NCI-H345 treated with DMSO at 0.1 percent for 48 hours (cell line): ENCODE data around the gene ESRRA.

Experiments used
- DNase-seq: peaks from one replicate; lab custom pipeline; 2025; ENCODE audit not compliant: unreplicated experiment; lab: John Stamatoyannopoulos, UW

Gene ESRRA

DNA sequence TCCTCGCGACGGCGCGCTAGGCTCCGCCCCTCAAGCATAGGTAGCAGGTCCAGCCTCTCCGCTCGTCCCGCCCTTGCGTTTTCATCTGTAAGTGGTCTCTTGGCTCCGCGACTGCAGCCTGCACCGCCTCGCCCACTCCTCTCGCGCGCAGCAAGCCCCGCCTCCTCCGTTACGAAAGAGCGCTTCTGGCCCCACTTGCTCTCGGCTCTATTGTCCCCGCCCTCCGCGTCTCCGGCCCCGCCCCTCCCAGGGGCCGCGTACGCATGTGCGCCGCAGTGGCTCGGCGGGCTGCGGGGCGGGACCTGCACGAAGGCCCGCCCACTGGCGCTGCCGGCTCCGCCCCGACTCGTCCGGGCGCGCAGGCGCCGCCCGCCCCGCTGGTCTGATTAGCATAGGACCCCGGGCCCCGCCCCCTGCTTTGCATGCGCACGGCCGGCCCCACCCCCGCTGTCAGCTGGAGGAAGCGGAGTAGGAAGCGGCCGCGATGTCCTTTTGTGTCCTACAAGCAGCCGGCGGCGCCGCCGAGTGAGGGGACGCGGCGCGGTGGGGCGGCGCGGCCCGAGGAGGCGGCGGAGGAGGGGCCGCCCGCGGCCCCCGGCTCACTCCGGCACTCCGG lies at the start of gene ESRRA:
ESRRA (plus strand) TSS at position 450 of the 616 bp plus-strand sequence. CDS start 1,656 bp downstream, outside the sequence.
- DNase-seq = peak; percentile 100

DNA sequence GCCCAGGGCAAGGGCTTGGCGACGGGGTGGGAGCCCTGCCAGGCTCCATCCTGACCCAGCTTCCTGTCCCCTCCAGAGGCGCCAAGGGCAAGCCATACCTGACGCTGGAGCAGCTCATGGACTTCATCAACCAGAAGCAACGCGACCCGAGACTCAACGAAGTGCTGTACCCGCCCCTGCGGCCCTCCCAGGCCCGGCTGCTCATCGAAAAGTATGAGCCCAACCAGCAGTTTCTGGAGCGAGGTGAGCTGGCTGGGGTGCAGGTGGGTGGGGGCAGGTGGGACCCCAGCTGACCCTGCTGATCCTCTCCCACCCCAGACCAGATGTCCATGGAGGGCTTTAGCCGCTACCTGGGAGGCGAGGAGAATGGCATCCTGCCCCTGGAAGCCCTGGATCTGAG lies 49.0 kb upstream of the ESRRA start:
- no peak for DNase-seq

DNA sequence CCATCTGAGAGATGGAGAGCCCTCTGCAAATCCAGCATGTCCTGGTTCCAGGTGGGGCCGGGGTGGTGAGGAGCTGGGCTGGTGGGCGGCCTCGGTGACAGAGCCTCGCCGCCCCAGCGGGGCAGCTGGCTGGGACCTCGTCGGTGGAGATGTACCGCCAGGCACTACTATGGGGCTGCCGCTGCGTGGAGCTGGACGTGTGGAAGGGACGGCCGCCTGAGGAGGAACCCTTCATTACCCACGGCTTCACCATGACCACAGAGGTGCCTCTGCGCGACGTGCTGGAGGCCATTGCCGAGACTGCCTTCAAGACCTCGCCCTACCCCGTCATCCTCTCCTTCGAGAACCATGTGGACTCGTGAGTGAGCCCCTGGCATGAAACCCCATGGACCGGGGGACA lies 47.0 kb upstream of the ESRRA start:
- DNase-seq = no peak

DNA sequence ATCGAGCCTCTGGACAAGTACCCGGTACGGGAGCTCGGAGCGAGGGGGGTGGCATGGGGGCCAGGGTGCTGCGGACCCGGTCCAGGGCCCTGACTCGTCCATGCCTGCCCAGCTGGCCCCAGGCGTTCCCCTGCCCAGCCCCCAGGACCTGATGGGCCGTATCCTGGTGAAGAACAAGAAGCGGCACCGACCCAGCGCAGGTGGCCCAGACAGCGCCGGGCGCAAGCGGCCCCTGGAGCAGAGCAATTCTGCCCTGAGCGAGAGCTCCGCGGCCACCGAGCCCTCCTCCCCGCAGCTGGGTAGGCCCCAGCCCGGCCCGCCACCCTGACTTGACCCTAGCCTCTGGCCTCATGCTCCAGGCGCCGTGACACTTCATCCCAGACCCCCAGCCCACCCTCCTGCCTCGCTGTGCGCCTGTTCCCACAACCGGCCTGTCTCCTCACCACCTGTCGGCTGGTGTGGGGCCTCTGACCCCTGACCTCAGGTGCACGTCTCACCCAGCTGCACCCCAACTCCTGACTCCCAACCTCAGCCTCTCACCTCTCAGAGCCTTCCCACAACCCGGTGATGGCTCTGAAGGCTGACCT lies 46.3 kb upstream of the ESRRA start:
- DNase-seq = no peak

DNA sequence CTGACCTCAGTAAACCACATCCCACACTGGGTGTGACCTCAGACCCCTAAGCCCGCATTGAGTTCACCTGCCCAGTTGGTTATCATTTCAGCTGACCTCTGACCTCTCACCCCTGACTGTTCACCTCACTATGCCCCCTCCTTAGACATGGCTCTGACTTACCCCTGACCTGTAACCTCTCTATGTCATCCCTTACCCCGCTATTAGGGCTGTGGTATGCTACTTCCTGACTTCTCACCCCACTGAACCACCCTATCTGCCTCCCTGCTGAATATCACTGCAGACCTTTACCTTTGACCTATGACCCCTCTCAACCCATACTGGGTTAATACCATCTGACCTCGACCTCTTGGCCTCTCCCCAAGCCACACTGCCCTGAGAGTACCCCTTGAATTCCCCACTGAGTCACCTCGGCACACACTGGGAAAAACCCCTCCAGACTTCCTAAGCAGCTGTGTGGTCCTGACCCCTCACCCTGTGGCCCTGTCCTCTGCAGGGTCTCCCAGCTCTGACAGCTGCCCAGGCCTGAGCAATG lies 45.7 kb upstream of the ESRRA start:
- DNase-seq = no peak

DNA sequence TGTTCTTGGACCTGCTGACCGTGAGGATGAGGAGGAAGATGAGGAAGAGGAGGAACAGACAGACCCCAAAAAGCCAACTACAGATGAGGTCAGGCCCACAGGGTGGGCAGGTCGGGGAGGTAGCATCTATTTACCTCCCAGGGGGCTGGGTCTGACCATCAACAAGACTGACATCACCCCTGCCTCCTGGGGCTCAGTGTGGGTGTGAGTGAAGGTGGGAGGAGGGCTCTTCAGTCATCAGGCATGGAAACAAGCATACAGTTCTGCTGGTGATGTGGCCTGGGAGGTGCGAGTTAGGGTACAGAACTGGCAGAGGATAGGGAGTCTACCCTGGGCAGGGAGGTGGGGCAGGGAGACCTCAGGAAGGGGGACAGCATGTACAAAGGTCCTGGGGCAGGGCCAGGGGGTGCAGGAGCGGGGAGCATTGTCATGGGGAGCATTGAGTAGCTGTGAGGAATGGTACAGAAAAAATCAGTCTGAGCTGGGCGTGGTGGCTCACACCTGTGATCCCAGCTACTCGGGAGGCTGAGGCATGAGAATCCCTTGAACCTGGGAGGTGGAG lies 45.1 kb upstream of the ESRRA start:
- no peak for DNase-seq

DNA sequence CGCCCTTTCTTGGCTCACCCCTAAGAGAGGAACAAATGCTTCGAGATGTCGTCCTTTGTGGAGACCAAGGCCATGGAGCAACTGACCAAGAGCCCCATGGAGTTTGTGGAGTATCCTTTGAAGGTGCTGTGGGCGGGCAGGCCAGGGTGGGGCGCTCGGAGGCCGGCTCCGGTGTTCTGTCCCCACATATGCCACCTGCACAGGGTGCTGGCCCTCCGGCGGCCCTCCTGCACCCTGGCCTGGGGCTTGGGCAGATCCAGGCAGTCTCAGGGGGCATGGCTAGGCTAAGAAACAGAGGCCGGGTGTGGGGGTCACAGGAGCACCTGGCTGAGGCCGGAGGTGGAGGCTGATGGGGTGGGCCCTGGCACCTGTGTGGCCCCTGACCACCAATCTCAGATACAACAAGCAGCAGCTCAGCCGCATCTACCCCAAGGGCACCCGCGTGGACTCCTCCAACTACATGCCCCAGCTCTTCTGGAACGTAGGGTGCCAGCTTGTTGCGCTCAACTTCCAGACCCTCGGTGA lies 43.7 kb upstream of the ESRRA start:
- no peak for DNase-seq

DNA sequence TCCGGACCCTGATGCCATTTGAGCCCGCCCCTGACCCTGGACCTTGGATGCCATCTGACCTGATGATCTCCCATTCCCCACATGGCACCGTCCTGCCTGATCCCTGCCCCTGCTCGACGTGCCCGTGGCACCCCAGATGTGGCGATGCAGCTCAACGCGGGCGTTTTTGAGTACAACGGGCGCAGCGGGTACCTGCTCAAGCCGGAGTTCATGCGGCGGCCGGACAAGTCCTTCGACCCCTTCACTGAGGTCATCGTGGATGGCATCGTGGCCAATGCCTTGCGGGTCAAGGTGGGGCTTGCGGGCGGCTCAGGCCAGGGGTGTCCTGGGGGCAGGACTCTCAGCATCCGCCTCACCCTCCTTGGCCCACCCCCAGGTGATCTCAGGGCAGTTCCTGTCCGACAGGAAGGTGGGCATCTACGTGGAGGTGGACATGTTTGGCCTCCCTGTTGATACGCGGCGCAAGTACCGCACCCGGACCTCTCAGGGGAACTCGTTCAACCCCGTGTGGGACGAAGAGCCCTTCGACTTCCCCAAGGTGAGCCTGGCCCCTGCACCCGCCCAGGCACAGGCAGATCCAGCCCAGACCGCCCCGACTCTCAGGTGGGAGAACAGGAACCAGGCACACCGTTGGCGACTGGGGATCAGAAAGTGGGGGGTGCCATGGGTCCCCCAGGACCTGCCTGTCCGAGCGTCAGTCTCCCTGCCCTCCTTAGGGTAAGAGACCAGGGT lies 42.9 kb upstream of the ESRRA start:
- no peak for DNase-seq

DNA sequence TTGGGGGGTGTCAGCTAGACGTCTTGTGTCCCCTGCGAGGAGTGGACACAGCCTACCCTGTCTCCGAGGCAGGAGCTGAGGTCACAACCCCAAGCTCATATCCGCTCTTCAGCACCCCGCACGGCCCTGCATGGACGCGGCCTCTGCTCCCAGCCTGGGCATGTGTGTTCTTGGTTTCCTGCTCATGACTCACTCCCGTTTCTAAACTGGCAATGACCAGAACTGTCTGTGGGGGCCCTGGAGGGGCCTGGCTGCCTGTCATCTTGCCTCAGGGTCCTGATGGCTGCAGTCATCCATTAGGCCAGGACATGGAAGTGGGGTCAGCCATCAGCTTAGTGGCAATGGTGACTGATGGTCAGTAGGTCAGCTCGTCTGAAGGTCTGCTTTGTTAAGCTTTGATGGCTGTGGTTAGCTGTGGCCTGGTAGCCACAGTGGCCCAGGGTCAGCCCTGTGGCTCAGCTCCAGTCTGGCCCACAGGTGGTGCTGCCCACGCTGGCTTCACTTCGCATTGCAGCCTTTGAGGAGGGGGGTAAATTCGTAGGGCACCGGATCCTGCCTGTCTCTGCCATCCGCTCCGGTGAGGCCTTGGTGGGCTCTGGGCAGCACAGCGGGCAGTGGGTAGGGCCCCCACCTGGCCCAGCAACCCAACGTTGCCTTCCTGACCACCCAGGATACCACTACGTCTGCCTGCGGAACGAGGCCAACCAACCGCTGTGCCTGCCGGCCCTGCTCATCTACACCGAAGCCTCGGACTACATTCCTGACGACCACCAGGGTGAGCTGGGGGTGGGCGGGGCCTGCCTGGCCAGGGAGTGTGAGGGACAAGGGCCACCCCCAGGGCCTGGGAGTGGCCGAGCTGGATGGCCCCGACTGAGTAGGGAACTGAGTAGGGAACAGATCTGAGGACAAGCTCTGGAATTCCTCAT lies 42.0 kb upstream of the ESRRA start:
- DNase-seq = no peak

DNA sequence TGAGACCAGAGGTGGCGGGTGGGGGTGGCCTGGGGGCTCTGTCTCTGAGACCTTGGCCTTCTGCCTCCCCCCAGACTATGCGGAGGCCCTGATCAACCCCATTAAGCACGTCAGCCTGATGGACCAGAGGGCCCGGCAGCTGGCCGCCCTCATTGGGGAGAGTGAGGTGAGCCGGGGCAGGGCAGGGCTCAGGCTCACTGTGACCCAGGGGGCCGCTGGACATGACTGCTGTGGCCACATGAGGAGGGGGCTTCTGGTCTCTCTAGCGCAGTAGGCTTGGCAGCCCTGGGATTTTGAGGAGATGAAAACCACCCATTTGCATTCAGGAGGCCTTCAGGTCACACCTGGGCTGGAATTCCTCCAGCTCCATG lies 41.4 kb upstream of the ESRRA start:
- DNase-seq = no peak

DNA sequence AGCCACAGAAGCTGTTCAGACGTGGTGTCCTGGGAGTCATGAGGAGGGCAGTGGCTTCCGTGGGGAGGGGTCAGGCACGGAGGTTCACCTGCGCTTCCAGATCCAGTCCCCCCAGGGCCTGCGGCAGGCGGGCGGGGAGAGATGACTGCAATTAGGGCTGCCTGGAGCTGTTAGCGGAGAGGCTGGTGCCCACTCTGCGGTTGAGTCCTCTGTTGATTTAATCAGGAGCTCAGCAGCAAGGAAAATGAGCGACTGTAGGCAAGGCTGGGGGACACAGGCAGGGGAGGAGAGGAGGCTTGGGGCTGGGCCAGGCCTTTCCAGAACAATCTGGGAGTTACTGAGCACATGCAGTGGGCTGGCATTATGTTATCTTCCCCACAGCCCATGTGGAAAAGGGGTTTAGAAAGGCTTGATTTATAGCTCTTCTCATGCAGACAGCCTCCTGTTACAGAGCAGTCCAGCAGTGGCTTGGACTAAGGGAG lies 40.9 kb upstream of the ESRRA start:
- no peak for DNase-seq

DNA sequence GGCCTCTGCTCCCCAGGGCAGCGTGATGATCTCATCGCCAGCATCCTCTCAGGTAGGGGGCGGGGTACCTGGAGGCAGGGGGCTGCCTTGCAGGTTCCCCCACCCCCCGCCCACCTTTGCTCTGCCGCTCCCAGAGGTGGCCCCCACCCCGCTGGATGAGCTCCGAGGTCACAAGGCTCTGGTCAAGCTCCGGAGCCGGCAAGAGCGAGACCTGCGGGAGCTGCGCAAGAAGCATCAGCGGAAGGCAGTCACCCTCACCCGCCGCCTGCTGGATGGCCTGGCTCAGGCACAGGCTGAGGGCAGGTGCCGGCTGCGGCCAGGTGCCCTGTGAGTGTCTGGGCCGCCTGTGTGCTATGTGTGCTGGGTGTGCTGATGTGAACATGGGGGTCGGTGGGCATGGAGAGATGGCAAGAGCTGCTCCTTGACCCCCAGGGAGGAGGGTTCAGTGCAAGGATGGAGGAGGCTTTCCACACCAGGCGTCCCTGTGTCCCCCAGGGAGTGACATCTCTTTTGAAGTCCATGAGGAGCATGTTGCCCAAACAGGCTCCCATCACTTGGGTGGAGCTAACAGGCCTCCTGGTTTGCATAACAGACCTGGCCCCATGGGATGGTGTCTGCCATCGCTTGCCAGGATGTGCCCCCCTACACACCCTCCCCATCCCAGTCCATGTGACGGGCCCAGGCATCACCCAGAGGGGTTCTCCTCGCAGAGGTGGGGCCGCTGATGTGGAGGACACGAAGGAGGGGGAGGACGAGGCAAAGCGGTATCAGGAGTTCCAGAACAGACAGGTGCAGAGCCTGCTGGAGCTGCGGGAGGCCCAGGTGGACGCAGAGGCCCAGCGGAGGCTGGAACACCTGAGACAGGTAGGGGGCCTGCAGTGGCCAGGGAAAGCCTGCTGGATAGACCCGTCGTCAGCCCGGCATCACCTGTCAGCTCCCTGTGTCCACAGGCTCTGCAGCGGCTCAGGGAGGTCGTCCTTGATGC lies 39.9 kb upstream of the ESRRA start:
- no peak for DNase-seq

DNA sequence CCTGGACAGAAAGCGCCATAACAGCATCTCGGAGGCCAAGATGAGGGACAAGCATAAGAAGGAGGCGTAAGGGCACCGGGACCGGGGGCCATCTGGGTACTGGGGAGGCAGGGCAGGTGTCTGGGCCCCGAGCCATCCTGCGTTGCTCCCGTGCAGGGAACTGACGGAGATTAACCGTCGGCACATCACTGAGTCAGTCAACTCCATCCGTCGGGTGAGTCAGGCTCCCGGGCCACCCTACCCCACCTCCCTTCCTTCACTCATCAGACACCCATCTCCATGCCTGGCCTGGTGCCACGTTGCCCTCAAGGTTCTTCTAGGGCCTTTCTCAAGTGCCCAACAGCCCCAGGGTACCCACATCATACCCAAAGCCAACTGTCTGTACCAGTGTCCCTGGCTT lies 39.0 kb upstream of the ESRRA start:
- DNase-seq = no peak

DNA sequence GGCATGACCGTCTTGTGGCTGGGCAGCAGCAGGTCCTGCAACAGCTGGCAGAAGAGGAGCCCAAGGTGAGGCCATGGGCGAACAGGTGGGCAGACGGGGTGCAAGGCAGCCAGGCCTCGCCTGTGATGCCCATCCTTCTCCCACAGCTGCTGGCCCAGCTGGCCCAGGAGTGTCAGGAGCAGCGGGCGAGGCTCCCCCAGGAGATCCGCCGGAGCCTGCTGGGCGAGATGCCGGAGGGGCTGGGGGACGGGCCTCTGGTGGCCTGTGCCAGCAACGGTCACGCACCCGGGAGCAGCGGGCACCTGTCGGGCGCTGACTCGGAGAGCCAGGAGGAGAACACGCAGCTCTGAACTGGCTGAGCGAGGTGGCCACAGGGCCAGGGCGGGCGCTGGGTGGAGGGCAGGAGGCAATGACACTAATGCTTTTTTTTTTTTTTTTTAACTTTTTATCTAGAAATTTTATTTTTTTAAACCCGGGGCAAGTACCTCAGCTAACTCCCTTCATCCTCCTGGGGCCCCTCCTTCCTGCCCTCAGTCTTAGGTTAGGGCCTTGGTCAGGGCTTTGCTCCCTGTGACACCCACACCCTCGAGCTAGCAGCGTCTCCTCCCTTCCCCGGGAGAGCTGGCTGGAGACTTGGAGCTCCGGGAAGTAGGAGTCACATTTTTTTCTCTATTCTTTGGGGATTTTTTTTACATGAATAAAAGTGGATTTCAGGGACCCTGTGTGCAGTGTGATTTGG lies 37.9 kb upstream of the ESRRA start:
- DNase-seq = peak; percentile 69

DNA sequence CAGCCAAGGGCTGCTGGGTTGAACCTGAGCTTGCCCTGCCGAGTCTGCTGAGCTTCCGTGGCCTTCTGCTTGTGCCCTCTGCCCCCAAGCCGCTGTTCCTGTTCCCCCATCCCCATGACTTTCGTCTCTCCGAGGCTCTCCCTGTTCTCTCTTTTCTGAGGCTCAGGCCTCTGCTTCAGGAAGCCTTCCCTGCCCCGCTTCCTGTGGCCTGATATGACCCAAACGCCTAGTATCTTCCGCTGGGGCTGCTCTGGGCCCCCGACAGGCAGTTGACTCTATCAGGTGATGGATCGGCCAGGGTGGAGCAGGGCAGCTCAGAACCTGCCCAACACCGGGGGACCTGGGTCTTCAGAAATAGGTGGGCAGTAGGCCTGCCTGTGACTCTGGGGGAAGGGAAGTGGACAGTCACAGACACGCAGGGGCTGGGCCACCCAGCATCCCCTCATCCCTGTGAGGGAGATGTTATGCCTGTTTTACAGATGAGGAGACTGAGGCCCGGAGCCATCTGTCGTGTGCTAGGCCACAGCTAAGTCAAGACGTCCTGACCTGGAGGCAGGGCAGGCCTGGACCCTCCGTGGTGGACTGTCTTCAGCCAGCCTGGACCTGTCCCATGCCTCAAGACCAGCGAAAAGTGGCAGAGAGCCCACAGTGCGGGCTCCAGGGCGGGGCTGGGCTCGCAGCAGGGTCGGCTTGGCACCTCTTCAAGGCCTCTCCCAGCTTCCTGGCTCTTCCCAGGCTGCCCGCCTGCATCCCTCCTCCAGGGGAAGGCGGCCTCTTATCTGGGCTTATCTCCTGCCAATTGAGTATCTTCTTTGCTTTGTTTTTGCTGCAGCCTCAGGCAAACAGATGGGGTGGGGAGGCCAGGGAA lies 37.1 kb upstream of the ESRRA start:
- DNase-seq = peak; percentile 54

DNA sequence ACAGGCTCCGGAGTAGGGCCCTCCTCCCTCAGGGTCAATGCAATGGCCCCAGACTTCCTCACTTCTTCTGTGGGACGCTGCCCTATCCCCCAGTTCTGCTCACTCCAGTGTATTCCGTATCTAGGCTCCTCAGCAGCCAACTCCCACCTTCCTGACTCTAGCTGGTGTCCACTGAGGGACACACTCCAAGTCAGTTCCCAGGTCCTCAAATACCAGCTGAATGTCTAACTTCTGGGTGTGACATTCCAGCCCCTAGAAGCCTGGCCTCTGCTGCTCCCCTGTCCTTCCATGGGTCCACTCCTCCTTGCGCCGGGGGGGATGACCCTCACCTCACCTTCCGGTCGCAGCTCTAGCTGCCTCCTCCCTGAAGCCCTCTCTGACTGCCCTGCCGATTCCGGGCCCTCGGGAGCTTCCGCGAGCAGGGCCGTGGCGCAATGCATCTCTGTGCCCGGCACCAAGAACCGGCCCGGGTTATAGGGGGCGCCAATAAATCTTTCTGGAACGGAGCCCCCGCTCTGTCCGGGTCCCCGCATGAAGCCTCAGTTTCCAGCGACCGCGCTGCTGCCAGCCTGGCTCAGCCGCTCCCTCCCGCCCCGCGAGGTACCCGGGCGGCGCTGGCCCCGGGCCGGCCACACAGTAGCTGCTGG lies 36.3 kb upstream of the ESRRA start:
- no peak for DNase-seq

DNA sequence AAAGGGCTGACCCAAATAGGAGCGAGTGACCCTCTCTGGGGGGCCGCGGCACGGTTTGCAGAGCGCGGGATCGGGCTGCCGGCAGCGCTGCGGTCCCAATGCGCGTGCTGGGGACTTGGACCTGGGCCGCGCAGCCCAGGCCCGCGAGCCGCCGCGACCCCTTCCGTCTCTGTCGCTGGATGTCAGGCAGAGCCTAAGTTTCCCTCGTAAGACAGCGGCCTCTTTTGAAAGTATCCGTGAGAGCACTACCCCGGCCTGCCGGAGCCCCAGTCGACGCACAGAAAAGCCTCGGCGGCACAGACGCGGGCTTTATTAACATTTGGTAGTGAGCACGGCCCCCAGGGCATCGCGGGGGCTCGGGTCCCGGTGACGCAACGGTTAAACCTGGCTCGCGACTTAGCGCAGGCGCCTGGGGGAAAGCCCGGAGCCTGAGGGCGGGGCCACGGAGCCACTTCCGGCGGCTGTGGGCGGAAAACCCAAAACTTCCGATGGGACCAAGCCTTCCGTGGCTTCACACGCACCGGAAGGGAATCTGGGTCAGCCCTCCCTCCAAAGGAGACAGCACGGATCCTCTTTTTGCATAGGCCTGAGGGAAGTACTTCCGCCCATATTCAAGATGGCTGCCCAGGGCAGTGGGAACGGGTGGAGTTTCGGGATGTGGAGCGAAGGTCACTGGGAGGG lies 35.6 kb upstream of the ESRRA start:
- DNase-seq = peak; percentile 98
